ENCODE data around the gene UBXN6. TPM values are rescaled to one million over a fixed set of nuclear protein-coding genes. Genes with fewer than 3 reads are reported as not detected.

The UBXN6 gene
- total RNA-seq, 1 experiment from 2014 or later = 76.5 TPM

- Histone ChIP-seq H3K27me3 (ENCODE audit: insufficient read depth, low read length) (no peaks in the 10 kb centered on the region), H3K9me3 (ENCODE audit: control insufficient read depth in 1 of 2, insufficient read depth in 1 of 2, low read depth in 1 of 2, low read length in 2 of 2) (no peaks in the 10 kb centered on the region), H4K20me1 (ENCODE audit: insufficient read depth) (no peaks in the 10 kb centered on the region), H3K27ac (ENCODE audit: low read depth, low read length) (no peak overlapping the region), H3K79me2 (ENCODE audit: insufficient read depth, low read length) (no peaks in the 10 kb centered on the region), H3K4me1 (ENCODE audit: control insufficient read depth in 1 of 2, insufficient read depth in 2 of 2, low read length in 2 of 2) (peaks cover 1 to 3% of the 10 kb centered on the region in 2 experiments; a peak in 3 of 4 replicates), H3K4me3 (replicated peaks in 1 of 2; ENCODE audit: low read depth in 1 of 2, low read length in 2 of 2) (no peak overlapping the region), H2AFZ (ENCODE audit: low read depth, low read length, poor library complexity, severe bottlenecking) (no peak overlapping the region), H3K36me3 (ENCODE audit: control insufficient read depth in 1 of 2, insufficient read depth in 2 of 2, low read length in 2 of 2) (no peaks in the 10 kb centered on the region), H3K4me2 (ENCODE audit: low read length) (no peak overlapping the region), H3K9ac (ENCODE audit: low read length) (no peak overlapping the region), H3K9me2 (ENCODE audit: insufficient read depth) (no peaks in the 10 kb centered on the region)
- ChIA-PET CTCF (no interaction called here), POLR2A (no interaction called here), RAD21 (ENCODE audit: low non-redundant PET in 1 of 2, low total read pairs in 2 of 2, uncharacterized antibody in 2 of 2, unreplicated experiment in 2 of 2) (no interaction called here)
- ATAC-seq = no peak
- no peak for DNase-seq (ENCODE audit: low read depth, low spot score)
- intact Hi-C loops (cut with micrococcal nuclease) = no loop called here
- no TSS peak for BruUV-seq (replicated peaks)
- TF ChIP-seq, protein P1, sequence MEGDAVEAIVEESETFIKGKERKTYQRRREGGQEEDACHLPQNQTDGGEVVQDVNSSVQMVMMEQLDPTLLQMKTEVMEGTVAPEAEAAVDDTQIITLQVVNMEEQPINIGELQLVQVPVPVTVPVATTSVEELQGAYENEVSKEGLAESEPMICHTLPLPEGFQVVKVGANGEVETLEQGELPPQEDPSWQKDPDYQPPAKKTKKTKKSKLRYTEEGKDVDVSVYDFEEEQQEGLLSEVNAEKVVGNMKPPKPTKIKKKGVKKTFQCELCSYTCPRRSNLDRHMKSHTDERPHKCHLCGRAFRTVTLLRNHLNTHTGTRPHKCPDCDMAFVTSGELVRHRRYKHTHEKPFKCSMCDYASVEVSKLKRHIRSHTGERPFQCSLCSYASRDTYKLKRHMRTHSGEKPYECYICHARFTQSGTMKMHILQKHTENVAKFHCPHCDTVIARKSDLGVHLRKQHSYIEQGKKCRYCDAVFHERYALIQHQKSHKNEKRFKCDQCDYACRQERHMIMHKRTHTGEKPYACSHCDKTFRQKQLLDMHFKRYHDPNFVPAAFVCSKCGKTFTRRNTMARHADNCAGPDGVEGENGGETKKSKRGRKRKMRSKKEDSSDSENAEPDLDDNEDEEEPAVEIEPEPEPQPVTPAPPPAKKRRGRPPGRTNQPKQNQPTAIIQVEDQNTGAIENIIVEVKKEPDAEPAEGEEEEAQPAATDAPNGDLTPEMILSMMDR (IDR thresholded peaks at IDR 0.05 in 2 of 3, conservative IDR thresholded peaks at IDR 0.05 in 1 of 3; ENCODE audit: borderline replicate concordance in 1 of 3, insufficient read depth in 1 of 3, low read depth in 2 of 3, low read length in 2 of 3) = no peak
- TF ChIP-seq RAD21 (IDR thresholded peaks at IDR 0.05; ENCODE audit: low read depth) (no peak), FOSL1 (IDR thresholded peaks at IDR 0.05; ENCODE audit: low read depth) (no peak), TCF7L2 (IDR thresholded peaks at IDR 0.05; ENCODE audit: borderline replicate concordance, extremely low read depth, insufficient read depth, insufficient read length) (no peak), EGR1 (IDR thresholded peaks at IDR 0.05; ENCODE audit: low read depth) (no peak), ZNF274 (IDR thresholded peaks at IDR 0.05; ENCODE audit: low read depth, low read length) (no peak)
- TF ChIP-seq, protein P2, sequence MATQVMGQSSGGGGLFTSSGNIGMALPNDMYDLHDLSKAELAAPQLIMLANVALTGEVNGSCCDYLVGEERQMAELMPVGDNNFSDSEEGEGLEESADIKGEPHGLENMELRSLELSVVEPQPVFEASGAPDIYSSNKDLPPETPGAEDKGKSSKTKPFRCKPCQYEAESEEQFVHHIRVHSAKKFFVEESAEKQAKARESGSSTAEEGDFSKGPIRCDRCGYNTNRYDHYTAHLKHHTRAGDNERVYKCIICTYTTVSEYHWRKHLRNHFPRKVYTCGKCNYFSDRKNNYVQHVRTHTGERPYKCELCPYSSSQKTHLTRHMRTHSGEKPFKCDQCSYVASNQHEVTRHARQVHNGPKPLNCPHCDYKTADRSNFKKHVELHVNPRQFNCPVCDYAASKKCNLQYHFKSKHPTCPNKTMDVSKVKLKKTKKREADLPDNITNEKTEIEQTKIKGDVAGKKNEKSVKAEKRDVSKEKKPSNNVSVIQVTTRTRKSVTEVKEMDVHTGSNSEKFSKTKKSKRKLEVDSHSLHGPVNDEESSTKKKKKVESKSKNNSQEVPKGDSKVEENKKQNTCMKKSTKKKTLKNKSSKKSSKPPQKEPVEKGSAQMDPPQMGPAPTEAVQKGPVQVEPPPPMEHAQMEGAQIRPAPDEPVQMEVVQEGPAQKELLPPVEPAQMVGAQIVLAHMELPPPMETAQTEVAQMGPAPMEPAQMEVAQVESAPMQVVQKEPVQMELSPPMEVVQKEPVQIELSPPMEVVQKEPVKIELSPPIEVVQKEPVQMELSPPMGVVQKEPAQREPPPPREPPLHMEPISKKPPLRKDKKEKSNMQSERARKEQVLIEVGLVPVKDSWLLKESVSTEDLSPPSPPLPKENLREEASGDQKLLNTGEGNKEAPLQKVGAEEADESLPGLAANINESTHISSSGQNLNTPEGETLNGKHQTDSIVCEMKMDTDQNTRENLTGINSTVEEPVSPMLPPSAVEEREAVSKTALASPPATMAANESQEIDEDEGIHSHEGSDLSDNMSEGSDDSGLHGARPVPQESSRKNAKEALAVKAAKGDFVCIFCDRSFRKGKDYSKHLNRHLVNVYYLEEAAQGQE (IDR thresholded peaks at IDR 0.05; ENCODE audit: low read depth) = no peak
- TF ChIP-seq, protein P3, sequence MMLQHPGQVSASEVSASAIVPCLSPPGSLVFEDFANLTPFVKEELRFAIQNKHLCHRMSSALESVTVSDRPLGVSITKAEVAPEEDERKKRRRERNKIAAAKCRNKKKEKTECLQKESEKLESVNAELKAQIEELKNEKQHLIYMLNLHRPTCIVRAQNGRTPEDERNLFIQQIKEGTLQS (IDR thresholded peaks at IDR 0.05) = no peak
These were observed 7.4 kb upstream of the UBXN6 start for GRCh38 chr19:4464815-4465581.
